ENCODE measurements around the gene UBAC1.
"Not testable (repeated sequence)": the region's sequence is repeated elsewhere in the genome, so short reads cannot be mapped to it uniquely, and the experiment has no call there.

Gene UBAC1

GRCh38 chr9:135976944-135977343 is 15.8 kb upstream of the UBAC1 start:
- DNase-seq, result no peak

DNA sequence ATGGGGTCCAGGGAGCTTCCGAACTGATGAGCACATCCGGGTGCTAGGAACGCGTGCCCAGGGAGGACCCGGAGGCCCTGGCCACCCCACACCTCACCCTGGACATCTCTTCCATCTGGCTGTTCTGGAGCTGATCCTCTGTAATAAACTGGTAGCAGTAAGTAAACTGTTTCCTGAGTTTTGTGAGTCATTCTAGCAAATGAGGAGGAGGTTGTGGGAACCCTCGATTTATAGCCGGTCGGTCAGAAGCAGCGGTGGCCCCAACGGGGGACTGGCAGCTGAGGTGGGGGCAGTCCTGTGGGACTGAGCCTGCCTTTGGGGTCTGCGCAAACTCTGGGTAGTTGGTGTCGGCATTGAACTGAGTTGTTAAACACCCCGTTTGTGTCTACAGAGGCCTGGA is 15.4 kb upstream of the UBAC1 start:
- no peak for DNase-seq

- no peak for DNase-seq
These were observed 14.7 kb upstream of the UBAC1 start for GRCh38 chr9:135975834-135976233.

DNA sequence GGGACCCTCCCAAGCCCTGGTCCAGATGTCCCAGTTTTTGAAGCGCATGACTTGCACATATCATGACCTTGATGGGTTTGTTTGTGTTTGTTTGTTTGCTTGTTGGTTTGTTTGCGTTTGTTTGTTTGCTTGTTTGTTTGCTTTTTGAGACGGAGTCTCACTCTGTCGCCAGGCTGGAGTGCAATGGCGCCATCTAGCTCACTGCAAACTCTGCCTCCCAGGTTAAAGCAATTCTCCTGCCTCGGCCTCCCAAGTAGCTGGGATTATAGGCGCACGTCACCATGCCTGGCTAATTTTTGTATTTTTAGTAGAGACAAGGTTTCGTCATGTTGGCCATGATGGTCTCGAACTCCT is 13.0 kb upstream of the UBAC1 start:
- DNase-seq, result no peak

GRCh38 chr9:135973277-135974219 is 12.4 kb upstream of the UBAC1 start:
- DNase-seq, result no peak

DNA sequence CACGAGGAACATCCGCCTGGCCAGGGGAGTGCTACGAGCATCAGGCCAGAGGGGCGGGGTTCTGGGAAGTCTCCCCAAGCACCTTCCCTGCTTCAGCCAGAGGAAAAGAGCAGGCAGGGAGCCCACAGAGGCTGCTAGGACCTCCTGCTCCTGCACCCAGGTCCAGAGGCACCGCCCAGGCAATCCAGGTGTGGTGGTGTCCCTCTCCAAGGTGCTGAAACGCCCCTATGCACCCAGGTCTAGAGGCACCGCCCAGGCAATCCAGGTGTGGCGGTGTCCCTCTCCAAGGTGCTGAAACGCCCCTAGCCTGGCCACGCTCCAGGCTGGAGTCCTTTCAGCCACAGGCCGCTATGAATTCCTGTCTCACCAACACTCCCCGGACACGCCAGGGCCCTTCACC is 10.7 kb upstream of the UBAC1 start:
- no peak for DNase-seq

DNA sequence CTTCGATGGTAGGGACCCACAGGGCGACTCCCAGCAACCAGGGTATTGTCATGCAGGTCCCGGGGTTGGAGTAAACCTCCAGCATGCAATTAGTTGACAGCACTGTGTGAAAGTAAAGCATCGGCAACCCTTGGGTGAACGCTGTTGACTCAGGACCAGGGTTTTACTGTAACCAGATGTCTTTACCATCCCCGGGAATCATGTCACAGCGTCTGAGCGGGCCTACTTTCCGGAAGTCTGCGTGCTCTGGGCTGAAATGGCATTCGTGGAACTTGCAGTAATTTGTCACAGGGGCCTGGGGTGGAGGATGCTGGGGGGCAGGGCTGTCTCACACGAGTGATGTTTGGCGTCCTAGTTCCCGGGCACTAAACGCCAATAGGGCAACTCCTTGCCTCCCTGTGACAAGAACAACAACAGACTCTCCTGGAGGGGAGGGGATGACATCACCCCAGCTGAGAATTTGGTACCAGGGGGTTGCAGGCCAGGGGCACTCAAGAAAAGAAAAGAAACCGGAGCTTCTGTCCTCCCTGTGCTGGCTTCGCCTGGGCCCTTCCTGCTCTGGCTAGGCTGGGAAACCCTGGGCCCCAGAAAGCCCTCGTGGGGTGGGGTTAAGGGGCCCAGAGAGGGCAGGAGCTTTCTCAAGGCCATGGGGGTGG is 10.1 kb upstream of the UBAC1 start:
- DNase-seq, result no peak

- no peak for DNase-seq
These were observed 9.1 kb upstream of the UBAC1 start for GRCh38 chr9:135970128-135970815.

- DNase-seq, result no peak
These were observed 8.0 kb upstream of the UBAC1 start for GRCh38 chr9:135969064-135969683.

DNA sequence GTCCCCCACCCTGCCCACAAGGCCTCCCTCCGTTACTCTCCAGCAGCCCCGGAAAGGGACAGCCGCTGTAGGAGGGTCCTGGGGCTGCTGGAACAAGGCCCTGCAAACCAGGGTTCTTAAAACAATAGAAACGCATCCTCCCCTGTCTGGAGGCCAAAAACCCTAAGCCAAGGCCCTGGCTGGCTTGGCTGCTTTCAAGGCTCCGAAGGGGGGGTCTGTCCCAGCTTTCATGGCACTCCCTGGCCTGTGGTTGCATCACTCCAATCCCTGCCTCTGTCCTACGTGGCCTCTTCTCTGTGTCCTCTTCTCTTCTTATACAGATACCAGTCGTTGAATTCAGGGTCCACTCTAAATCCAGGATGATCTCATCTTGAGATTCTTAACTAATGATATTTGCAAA is 7.4 kb upstream of the UBAC1 start:
- DNase-seq, result no peak

DNA sequence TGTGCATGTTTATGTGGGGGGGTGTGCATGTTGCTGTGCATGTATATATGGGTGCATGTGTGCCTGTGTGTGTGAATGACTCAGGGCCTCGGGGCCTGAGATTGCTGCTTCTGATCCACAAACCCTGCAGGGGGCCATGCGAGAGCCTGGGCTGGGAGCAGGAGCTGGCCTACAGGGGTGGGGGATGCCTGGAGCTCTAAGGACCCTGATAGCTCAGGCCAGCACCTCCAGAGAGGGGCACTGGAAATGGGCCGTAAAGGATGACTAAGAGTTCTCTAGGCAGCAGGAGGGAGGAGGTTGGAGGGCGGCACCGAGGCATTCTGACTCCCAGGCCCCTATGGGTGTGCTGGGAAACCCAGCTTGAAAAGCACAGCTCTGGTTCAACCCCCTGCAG is 6.9 kb upstream of the UBAC1 start:
- no peak for DNase-seq

DNA sequence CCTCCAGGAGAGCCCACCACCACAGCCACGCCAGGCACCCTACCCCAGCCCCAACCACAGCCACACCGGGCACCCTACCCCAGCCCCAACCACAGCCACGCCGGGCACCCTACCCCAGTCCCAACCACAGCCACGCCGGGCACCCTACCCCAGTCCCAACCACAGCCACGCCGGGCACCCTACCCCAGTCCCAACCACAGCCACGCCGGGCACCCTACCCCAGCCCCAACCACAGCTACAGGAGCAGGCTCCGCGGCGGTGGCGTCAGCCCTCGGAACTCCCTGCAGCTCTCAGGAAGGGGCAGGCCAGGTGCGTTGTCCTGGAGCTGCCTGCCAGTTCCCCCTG is 5.7 kb upstream of the UBAC1 start:
- DNase-seq, result not testable (repeated sequence)

GRCh38 chr9:135965124-135965756 is 4.1 kb upstream of the UBAC1 start:
- no peak for DNase-seq

DNA sequence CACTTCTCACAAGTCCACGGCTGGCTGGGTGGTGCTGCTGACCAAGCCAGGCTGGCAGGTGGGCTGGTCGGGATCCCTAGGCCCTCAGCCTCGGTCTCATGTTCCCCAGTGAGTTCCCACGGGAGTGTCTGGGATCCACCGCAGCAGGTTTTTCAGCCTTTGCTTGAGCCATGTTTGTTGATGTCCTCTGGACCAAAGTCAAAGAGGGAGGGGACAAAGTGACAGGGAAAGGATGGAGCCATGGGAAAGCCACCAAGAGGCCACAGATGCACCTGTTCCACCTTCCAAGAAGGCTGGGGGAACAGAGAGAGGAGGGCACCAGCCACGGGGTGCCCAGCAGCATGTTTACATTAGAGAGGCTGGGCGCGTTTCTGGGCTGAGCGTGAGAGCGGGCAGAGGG is 2.8 kb upstream of the UBAC1 start:
- DNase-seq, result no peak

- DNase-seq, result no peak
These were observed 2.2 kb upstream of the UBAC1 start for GRCh38 chr9:135963338-135963737.

DNA sequence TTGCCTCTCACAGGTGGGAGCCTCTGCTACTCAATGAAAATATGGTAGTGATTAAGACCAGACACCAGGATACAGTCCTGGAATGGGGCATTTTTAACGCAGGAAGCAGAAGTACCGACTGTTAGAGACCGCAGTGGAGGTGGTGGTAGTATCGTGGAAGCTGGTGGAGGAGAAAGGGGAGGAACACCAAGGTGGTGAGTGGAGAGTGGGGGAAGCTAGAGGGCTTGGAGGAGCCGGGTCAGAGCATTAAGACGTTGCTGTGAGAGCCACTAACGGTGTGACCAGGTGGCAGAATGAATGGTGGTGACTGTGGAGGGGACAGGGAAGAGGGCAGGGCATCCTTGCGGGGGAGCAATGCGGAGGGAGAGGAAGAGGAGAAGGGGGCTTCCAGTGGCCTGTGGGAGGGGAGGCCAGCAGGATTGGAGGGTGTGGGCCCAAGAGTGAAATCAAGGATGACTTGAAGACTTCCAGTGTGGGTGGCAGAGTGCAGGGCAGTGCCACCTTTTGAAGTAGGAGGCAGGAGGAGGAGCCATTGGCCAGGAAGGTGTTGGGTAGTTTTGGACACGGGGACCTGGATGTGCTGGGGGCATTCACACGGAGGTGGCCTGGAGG is 1.6 kb upstream of the UBAC1 start:
- DNase-seq, result no peak

DNA sequence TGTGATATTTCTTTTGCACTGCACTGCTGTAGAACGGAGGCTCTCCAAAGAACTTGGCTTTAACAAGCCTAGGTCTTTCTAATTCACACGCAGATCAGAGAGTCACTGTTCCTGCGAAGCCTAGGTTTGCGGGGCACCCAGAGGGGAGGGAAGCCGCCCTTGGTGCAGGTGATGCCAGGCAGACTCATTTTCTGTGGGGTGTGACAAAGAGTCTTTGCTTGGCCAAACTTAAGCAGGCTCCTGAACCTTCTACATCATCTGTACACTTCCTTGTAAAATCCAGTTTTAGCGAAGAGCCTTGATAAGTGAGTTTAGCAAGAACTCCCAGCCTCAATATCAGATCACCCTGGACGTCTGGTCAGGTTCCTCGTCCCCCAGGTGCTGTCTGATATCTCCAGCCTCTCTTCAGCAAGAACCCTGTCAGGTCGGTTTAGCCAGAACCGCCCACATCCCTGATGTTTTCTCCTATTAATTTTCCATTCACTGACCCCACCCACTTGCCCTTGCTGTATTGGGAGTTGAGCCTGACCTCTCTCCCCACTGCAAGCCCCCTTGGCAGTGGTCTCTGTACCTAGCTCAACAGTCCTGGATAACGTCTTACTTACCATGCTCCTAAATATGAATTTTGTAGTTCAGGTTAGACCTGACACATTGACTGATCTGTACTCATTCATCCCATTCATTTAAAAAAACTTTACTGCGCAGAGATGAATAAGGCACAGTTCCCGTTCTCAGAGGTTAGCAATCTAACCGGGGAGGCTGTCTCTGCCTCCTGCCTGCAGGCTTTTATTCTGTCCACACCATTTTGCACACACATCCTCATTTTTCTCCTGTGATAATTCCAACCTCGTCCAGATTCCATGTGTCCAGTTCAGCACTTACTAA is 880 bp upstream of the UBAC1 start:
- no peak for DNase-seq

- DNase-seq, result no peak
These were observed 529 bp downstream of the UBAC1 start for GRCh38 chr9:135960411-135961276.

- no peak for DNase-seq
These were observed 1.4 kb downstream of the UBAC1 start for GRCh38 chr9:135959814-135960213.

GRCh38 chr9:135958485-135958884 is 2.7 kb downstream of the UBAC1 start:
- DNase-seq, result no peak

DNA sequence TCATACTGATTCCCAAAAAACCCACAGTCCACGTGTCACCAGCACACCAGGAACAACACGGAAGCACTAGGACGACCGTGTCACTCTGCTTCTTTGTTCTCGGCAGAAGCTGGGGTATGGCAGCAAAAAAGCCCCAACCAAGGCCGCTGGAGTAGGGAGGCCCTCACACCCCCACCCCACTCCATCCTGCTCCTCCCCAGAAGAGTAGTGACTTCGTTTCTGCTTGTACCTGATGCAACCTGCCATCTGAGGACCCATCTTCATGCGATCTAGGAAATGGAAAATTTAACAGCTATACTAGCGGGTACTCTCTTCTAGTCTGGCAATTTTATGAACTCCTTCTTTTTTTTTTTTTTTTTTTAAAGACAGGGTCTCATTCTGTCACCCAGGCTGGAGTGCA is 3.7 kb downstream of the UBAC1 start:
- no peak for DNase-seq
